Neural progenitor cell (in vitro differentiated cells): Measurements from ENCODE around the gene TOMM40.
"Not testable (repeated sequence)": the region's sequence is repeated elsewhere in the genome, so short reads cannot be mapped to it uniquely, and the experiment has no call there.

Experiments used
- EZH2phosphoT487 ChIP-seq: fragments of 200-600 bp; sonication (generic); IDR thresholded peaks from 2 replicates; pipeline ENCODE4 v1.6.1; 2017; ENCODE audit warnings: antibody characterized with exemption
- TF ChIP-seq, protein P1 (sequence below): fragments of 200-600 bp; sonication (generic); IDR thresholded peaks from 2 replicates; pipeline ENCODE4 v1.5.1; 2017; ENCODE audit warnings: antibody characterized with exemption, mild to moderate bottlenecking

DNA sequence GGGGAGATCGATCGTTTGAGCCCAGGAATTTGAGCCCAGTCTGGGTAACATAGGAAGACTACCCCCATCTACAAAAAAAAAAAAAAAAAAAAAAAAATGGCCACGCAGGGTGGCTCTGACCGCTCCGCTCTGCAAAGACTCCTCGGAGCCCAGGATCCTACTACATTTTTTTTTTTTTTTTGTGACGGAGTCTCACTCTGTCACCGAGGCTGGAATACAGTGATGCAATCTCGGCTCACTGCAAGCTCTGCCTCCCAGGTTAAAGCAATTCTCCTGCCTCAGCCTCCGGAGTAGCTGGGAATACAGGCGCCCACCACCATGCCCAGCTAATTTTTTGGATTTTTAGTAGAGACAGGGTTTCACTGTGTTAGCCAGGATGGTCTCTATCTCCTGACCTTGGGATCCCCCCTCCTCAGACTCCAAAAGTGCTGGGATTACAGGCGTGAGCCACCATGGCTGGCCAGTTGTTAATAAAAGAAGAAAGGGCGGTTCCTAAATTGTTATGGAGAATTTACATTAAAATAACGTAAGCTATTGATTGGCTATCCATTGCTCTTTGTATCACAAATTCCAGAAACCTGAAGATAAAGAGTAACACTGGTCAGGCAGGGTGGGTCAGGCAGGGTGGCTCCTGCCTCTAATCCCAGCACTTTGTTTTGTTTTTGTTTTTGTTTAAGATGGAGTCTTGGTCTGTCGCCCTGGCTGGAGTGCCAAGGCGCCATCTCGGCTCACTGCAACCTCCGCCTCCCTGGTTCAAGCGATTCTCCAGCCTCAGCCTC, 8.2 kb upstream of the TOMM40 start:
- not testable (repeated sequence) for TF ChIP-seq EZH2phosphoT487
- TF ChIP-seq, protein P1, sequence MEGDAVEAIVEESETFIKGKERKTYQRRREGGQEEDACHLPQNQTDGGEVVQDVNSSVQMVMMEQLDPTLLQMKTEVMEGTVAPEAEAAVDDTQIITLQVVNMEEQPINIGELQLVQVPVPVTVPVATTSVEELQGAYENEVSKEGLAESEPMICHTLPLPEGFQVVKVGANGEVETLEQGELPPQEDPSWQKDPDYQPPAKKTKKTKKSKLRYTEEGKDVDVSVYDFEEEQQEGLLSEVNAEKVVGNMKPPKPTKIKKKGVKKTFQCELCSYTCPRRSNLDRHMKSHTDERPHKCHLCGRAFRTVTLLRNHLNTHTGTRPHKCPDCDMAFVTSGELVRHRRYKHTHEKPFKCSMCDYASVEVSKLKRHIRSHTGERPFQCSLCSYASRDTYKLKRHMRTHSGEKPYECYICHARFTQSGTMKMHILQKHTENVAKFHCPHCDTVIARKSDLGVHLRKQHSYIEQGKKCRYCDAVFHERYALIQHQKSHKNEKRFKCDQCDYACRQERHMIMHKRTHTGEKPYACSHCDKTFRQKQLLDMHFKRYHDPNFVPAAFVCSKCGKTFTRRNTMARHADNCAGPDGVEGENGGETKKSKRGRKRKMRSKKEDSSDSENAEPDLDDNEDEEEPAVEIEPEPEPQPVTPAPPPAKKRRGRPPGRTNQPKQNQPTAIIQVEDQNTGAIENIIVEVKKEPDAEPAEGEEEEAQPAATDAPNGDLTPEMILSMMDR = not testable (repeated sequence)
